Prostate gland (tissue), 2 donors: ENCODE data around the gene AKR1D1. TPM values are rescaled to one million over a fixed set of nuclear protein-coding genes. Genes with fewer than 3 reads are reported as not detected.
"Not testable (repeated sequence)": the region's sequence is repeated elsewhere in the genome, so short reads cannot be mapped to it uniquely, and the experiment has no call there.

Source experiments
- DNase-seq: peaks from one replicate; pipeline ENCODE4 v3.0.0-alpha.2; 2019; ENCODE audit warnings: low spot score
- H3K27ac ChIP-seq, 2 donors: fragments of 200-600 bp; sonication (generic); 2 replicates each; pipeline ENCODE4 v1.5.1; 2017 to 2019
- H3K27me3 ChIP-seq: fragments of 200-600 bp; sonication (generic); replicated peaks from 2 replicates; pipeline ENCODE4 v1.5.1; 2019; ENCODE audit not compliant: insufficient read depth
- H3K36me3 ChIP-seq, 2 donors: fragments of 200-600 bp; sonication (generic); 1 replicate in 1 of 2; 2 replicates in 1 of 2; pipeline versions ENCODE4 v1.5.1 to v1.8.1; 2017 to 2019
- H3K4me1 ChIP-seq: fragments of 200-600 bp; sonication (generic); replicated peaks from 2 replicates; pipeline ENCODE4 v1.5.1; 2019
- H3K4me3 ChIP-seq, 2 donors: fragments of 200-600 bp; sonication (generic); 2 replicates each; pipeline ENCODE4 v1.5.1; 2017 to 2019
- H3K9me3 ChIP-seq: fragments of 200-600 bp; sonication (generic); 2 replicates; pipeline ENCODE4 v1.5.1; 2017
- POLR2A ChIP-seq: fragments of 450-650 bp; IDR thresholded peaks from one replicate; pipeline ENCODE4 v1.6.1; 2016; ENCODE audit warnings: antibody characterized with exemption, mild to moderate bottlenecking
- POLR2AphosphoS5 ChIP-seq: sonication (generic); formaldehyde crosslinking; IDR thresholded peaks from one replicate; pipeline ENCODE4 v1.6.1; 2017; ENCODE audit warnings: antibody characterized with exemption
- WGBS: methylation state at CpG from one replicate; pipeline ENCODE4 v1.1.5; 2018; 5-methylcytosine and 5-hydroxymethylcytosine counted together
- intact Hi-C: fragments of 100-400 bp; cut with DNase I; formaldehyde crosslinking; loops from one replicate; pipeline ENCODE4 v1.14.2; 2022
- total RNA-seq, 2 donors: library from RNA; depleted of rRNA; stranded (reverse); fragments of >200 nt; gene quantifications; one replicate each; pipeline ENCODE4 v1.1.0, GENCODE V29; 2016
- TF ChIP-seq, protein P1 (sequence below), 4 experiments: fragments of 200-600 bp in 2 of 4; fragments of 450-650 bp in 2 of 4; sonication (generic) in 2 of 4; IDR thresholded peaks; 1 replicate in 3 of 4; 2 replicates in 1 of 4; pipeline ENCODE4 v1.5.1; 2016 to 2019; ENCODE audit warnings: antibody characterized with exemption in 4 of 4, mild to moderate bottlenecking in 2 of 4, moderate library complexity in 2 of 4

The AKR1D1 gene
- total RNA-seq, 2 donors from 2014 or later = not detected

DNA sequence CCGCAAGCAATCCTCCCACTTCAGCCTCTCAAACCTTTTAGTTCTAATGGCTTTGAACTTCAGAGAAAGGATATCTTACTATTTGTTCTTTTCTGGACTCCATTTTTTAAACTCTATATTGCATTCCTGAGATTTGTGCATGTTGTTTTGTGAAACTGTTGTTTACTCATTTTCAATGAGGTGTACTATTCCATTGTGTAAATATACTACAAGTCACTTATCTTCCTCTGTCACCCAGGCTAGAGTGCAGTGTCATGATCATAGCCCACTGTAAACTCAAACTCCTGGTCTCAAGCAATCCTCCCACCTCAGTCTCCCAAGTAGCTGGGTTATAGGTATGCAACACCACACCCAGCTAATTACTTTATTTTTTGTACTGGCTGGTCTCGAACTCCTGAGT is 31.4 kb upstream of the AKR1D1 start:
- Histone ChIP-seq H3K36me3 (no peaks in the 10 kb centered on the region), H3K27me3 (no peaks in the 10 kb centered on the region), H3K4me1 (no peaks in the 10 kb centered on the region), H3K27ac (no peak overlapping the region), H3K4me3 (no peak overlapping the region), H3K9me3 (no peaks in the 10 kb centered on the region)
- TF ChIP-seq, protein P1, sequence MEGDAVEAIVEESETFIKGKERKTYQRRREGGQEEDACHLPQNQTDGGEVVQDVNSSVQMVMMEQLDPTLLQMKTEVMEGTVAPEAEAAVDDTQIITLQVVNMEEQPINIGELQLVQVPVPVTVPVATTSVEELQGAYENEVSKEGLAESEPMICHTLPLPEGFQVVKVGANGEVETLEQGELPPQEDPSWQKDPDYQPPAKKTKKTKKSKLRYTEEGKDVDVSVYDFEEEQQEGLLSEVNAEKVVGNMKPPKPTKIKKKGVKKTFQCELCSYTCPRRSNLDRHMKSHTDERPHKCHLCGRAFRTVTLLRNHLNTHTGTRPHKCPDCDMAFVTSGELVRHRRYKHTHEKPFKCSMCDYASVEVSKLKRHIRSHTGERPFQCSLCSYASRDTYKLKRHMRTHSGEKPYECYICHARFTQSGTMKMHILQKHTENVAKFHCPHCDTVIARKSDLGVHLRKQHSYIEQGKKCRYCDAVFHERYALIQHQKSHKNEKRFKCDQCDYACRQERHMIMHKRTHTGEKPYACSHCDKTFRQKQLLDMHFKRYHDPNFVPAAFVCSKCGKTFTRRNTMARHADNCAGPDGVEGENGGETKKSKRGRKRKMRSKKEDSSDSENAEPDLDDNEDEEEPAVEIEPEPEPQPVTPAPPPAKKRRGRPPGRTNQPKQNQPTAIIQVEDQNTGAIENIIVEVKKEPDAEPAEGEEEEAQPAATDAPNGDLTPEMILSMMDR (IDR thresholded peaks at IDR 0.05) = no peak
- TF ChIP-seq POLR2A (no peak), POLR2AphosphoS5 (no peak)
- intact Hi-C loops = no loop called here
- WGBS = 84% methylated on average over 2 of the region's 2 CpGs
- no peak for DNase-seq

DNA sequence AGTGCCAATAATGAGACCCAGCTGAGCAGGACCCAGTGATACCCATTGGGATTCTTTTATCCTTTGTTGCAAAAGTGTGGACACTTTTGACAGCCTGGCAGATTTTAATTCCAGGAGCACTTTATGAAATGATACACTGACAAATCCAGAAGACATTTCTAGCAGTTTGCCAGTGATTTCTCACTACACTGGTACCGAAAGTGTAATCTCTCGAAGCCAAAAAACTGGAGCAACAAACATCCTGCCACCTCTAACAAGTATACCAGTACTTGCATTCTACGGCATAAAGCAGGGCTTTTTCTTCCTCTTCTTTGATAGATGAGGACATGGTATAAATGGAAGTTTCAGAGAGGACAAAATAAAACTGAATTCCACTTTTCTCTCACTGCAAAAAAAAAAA is 28.4 kb upstream of the AKR1D1 start:
- 83% methylated on average over 3 of the region's 3 CpGs for WGBS
- intact Hi-C loops = no loop called here
- TF ChIP-seq POLR2A (no peak), POLR2AphosphoS5 (no peak)
- TF ChIP-seq, protein P1 (IDR thresholded peaks at IDR 0.05) = no peak
- no peaks in the 10 kb centered on the region for H3K27me3 ChIP-seq
- H3K9me3 ChIP-seq = no peaks in the 10 kb centered on the region
- no peak for DNase-seq
- H3K27ac ChIP-seq = no peak overlapping the region
- no peaks in the 10 kb centered on the region for H3K4me1 ChIP-seq
- no peaks in the 10 kb centered on the region for H3K36me3 ChIP-seq
- no peak overlapping the region for H3K4me3 ChIP-seq

DNA sequence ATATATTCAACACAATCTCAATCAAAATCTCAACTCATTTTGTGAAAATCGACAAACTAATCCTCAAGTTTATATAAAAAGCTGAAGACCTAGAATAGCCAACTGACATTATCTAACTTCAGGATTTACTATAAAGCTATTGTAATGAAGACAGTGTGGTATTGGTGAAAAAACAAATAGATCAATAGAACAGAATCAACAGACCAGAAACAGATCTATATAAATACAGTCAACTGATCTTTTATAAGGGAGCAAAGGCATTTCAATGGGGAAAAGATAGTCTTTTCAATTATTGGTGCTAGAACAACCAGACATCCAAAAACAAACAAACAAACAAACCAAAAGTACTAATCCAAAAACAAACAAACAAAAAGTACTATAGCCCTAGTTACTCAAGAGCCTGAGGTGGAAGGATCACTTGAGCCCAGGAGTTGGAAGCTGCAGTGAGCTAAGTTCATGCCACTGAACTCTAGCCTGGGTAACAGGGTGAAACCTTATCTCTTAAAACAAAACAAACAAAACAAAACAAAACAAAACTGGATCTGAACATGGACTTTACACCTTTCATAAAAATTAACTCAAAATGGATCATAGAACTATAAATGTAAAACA is 26.6 kb upstream of the AKR1D1 start:
- no peak for DNase-seq
- no peaks in the 10 kb centered on the region for H3K4me1 ChIP-seq
- no peaks in the 10 kb centered on the region for H3K27me3 ChIP-seq
- H3K9me3 ChIP-seq = no peaks in the 10 kb centered on the region
- WGBS = 84% methylated on average over 1 of the region's 1 CpG
- intact Hi-C loops = no loop called here
- H3K4me3 ChIP-seq = no peak overlapping the region
- H3K36me3 ChIP-seq = no peaks in the 10 kb centered on the region
- TF ChIP-seq POLR2AphosphoS5 (no peak), POLR2A (no peak)
- TF ChIP-seq, protein P1 (IDR thresholded peaks at IDR 0.05) = no peak
- H3K27ac ChIP-seq = no peak overlapping the region

DNA sequence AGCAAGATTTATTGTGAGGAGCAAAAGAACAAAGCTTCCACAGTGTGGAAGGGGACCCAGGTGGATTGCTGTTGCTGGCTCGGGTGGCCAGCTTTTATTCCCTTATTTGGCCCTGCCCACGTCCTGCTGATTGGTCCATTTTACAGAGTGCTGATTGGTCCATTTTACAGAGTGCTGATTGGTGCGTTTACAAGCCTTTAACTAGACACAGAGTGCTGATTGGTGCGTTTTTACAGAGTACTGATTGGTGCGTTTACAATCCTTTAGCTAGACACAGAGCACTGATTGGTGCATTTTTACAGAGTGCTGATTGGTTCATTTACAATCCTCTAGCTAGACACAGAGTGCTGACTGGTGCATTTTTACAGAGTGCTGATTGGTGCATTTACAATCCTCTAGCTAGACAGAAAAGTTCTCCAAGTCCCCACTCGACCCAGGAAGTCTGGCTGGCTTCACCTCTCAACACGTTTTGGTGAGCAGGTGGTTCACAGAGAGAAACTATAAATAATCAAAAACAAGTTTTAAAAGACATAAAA is 24.5 kb upstream of the AKR1D1 start:
- H3K4me1 ChIP-seq, H3K27ac ChIP-seq, H3K9me3 ChIP-seq, H3K4me3 ChIP-seq, intact Hi-C loops, H3K36me3 ChIP-seq, DNase-seq, H3K27me3 ChIP-seq: not testable (repeated sequence)
- 93% methylated on average over 7 of the region's 7 CpGs for WGBS

DNA sequence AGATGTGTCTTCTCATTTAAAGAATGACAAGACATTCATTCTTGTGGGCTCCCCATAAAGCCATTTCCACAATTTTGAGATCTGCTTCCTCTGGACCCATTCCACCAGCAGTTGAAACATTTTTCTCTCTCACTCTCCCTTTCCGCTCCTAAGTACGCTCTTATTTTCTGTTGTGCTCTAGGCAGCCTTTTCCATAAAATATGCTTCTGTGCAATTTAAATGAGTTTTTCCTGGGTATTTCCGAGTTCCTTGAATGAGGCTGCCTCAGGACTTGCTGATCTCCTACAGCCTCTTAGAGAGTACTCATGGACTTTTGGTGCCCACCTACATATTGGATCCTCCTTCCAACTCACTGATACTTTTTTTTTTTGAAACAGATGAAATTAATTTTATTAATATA is 23.6 kb upstream of the AKR1D1 start:
- Histone ChIP-seq H3K27me3 (no peaks in the 10 kb centered on the region), H3K9me3 (no peaks in the 10 kb centered on the region), H3K4me3 (no peak overlapping the region), H3K36me3 (no peaks in the 10 kb centered on the region), H3K4me1 (no peaks in the 10 kb centered on the region), H3K27ac (no peak overlapping the region)
- intact Hi-C loops = no loop called here
- no peak for DNase-seq
- TF ChIP-seq, protein P1 (IDR thresholded peaks at IDR 0.05) = no peak
- TF ChIP-seq POLR2AphosphoS5 (no peak), POLR2A (no peak)
- 93% methylated on average over 3 of the region's 3 CpGs for WGBS

DNA sequence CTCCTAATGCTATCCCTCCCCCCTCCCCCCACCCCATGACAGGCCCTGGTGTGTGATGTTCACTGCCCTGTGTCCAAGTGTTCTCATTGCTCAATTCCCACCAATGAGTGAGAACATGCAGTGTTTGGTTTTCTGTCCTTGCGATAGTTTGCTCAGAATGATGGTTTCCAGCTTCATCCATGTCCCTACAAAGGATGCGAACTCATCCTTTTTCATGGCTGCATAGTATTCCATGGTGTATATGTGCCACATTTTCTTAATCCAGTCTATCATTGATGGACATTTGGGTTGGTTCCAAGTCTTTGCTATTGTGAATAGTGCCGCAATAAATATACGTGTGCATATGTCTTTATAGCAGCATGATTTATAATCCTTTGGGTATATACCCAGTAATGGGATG is 20.6 kb upstream of the AKR1D1 start:
- H3K27ac ChIP-seq, DNase-seq, H3K27me3 ChIP-seq, intact Hi-C loops, H3K4me1 ChIP-seq, H3K9me3 ChIP-seq, H3K4me3 ChIP-seq, H3K36me3 ChIP-seq: not testable (repeated sequence)
- 96% methylated on average over 2 of the region's 4 CpGs for WGBS
